SK-N-MC (cell line): Measurements from ENCODE around the gene TPM4.

ENCODE experiments used
- EZH2 ChIP-seq: fragments of 200-600 bp; sonication (generic); IDR thresholded peaks from one replicate; pipeline ENCODE4 v1.6.1; 2017; ENCODE audit warnings: antibody characterized with exemption
- POLR2AphosphoS5 ChIP-seq: IDR thresholded peaks from 2 replicates; pipeline ENCODE4 v1.6.1; 2012; ENCODE audit warnings: mild to moderate bottlenecking, low read depth, low read length, borderline replicate concordance

GRCh38 chr19:16136185-16136999 is 60.1 kb downstream of the TPM4 start:
- TF ChIP-seq EZH2 = no peak
- TF ChIP-seq POLR2AphosphoS5 = no peak
